Ishikawa (cell line): ENCODE results near the gene ENOX1.

Source experiments
- CEBPB ChIP-seq: IDR thresholded peaks from 2 replicates; pipeline ENCODE4 v1.6.1; 2012
- CREB1 ChIP-seq: IDR thresholded peaks from 2 replicates; pipeline ENCODE4 v1.6.1; 2012; ENCODE audit warnings: low read depth
- EGR1 ChIP-seq: IDR thresholded peaks from 2 replicates; pipeline ENCODE4 v1.6.1; 2012
- EP300 ChIP-seq: IDR thresholded peaks from 2 replicates; pipeline ENCODE4 v1.6.1; 2012; ENCODE audit warnings: borderline replicate concordance
- MAX ChIP-seq: IDR thresholded peaks from 2 replicates; pipeline ENCODE4 v1.6.1; 2012
- NFIC ChIP-seq: IDR thresholded peaks from 2 replicates; pipeline ENCODE4 v1.6.1; 2012
- REST ChIP-seq: IDR thresholded peaks from 2 replicates; pipeline ENCODE4 v1.6.1; 2012; ENCODE audit warnings: low read depth, mild to moderate bottlenecking
- YY1 ChIP-seq: IDR thresholded peaks from 2 replicates; pipeline ENCODE4 v1.6.1; 2012; ENCODE audit warnings: low read depth
- ZBTB7A ChIP-seq: IDR thresholded peaks from 2 replicates; pipeline ENCODE4 v1.6.1; 2012; ENCODE audit warnings: low read depth
- TF ChIP-seq, protein P1 (sequence below): IDR thresholded peaks from 2 replicates; pipeline ENCODE4 v1.6.1; 2012

GRCh38 chr13:43561081-43561480, 225.7 kb downstream of the ENOX1 start:
- TF ChIP-seq CEBPB (no peak), REST (no peak), EGR1 (no peak), ZBTB7A (no peak), CREB1 (no peak), EP300 (no peak), NFIC (no peak), MAX (no peak), YY1 (no peak)
- TF ChIP-seq, protein P1, sequence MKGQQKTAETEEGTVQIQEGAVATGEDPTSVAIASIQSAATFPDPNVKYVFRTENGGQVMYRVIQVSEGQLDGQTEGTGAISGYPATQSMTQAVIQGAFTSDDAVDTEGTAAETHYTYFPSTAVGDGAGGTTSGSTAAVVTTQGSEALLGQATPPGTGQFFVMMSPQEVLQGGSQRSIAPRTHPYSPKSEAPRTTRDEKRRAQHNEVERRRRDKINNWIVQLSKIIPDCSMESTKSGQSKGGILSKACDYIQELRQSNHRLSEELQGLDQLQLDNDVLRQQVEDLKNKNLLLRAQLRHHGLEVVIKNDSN, result no peak
